Pons (tissue), 1 donor: ENCODE measurements around the gene MAGIX.
"Not testable (repeated sequence)": the region's sequence is repeated elsewhere in the genome, so short reads cannot be mapped to it uniquely, and the experiment has no call there.

ENCODE experiments used
- DNase-seq: peaks from one replicate; pipeline ENCODE4 v3.0.0-alpha.2; 2016; ENCODE audit warnings: low spot score

Gene MAGIX

DNA sequence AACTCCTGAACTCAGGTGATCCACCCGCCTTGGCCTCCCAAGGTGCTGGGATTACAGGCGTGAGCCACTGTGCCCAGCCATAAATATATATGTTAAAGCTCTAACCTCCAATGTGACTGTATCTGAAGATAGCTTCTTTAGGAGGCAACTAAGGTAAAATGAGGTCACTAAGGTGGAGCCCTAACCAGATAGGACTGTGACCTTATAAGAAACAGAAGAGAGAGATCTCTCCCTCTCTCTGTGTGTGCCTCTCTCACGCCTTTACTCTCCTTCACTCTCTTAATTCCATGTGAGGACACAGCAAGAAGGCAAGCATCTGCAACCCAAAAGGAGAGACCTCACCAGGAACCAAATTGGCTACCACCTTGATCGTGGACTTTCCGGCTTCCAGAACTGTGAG lies 926 bp upstream of the MAGIX start:
- DNase-seq: no peak

DNA sequence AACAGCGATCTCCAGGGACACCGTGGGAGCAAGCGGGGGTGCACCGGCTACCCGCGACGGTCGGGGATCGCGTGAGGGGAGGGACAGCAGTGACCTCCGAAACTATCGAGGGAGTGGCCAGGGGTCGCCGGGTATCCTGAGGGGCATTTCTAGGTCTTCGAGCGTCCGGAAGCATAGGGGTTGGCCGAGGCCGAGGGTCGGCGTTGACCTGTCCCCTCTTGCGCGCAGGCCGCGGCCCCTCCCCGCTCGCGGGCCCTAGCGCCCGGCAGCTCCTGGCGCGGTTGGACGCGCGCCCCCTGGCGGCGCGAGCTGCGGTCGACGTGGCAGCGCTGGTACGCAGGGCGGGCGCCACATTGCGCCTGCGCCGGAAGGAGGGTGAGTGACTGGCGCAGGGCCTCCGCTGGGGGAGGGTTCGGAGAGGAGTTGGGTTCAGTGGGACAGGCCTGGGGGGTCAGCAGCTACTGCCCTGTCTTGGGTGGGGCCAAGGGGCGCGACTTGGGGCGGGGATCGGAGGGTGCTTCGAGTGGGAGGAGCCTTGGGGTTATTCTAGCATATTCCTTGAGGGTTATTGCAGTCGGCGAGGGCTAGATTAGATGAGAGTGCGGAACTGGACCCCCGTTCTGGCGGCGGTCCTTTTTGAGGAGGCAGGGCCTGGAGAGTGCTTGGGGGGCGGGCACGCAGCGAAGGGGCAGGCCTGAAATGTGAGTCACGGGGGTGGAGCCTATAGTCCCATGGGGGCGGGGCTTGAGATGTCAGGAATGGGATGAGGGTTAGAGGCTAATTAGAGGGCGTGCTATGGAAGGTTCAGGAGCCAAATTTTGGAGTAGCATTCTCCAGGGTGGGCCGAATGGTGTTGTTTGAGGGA lies 1.2 kb downstream of the MAGIX start:
- DNase-seq: peak; percentile 88

DNA sequence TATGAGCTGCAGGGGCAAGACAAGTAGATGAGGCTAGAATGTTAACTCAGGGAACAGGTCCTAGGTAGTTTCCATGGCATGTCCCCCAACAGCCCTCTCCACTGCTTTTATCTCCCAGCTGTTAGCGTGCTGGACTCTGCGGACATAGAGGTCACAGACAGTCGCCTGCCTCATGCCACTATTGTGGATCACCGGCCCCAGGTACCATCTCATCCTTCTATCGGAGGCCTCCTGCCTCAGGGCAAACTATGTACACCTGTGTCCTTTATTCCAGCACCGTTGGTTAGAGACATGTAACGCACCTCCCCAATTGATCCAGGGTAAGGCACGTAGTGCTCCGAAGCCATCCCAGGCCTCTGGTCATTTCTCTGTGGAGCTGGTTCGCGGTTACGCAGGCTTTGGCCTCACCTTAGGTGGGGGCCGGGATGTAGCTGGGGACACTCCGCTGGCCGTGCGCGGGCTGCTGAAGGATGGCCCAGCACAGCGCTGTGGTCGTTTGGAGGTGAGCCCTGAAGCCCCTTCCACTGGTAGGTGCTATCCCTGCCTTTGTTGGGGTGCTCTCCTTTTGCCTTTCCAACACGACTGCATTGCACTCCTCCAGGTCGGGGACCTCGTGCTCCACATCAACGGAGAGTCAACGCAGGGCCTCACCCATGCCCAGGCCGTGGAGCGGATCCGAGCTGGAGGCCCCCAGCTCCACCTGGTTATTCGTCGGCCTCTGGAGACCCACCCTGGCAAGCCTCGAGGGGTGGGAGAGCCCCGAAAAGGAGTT lies 2.2 kb downstream of the MAGIX start:
- no peak for DNase-seq

DNA sequence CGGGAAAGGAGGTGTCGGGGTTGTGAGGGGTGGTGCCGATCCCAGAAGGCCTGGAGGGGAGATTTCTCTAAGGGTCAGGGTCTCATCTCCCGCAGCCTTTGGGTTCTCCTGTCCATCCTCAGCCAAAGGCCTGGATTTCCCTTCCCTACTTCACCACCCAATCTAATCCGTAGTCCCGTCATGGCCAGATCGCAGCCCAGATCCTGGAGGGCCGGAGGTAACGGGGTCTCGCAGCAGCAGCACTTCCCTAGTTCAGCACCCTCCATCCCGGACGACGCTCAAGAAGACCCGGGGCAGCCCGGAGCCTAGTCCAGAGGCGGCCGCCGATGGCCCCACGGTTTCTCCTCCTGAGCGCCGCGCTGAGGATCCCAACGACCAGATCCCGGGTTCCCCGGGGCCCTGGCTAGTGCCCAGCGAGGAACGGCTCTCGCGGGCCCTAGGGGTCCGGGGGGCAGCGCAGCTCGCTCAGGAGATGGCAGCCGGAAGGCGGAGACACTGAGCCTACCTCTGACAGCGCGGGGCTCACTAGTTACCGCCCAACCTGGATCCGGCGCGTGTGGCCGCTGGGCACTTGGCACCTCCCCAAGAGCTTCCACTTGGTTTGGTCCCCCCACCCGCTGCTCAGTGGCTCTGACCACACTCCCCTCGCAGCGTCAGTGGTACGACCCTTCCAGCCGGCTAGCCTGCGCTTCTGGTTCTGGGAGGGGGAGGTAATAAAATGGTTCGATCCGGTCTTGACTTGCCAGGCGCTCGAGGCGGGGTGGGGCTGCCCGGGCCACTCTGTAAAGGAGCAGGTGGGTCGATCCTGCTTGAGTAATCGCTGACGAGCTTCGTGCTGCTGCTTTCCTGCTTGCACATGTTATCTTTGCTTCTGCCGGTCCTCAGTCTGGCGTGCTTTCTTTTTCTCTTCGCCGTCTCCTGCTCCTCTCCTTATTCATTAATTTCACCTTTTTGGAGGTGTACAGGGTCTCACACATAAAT lies 3.6 kb downstream of the MAGIX start:
- peak; percentile 49 for DNase-seq

DNA sequence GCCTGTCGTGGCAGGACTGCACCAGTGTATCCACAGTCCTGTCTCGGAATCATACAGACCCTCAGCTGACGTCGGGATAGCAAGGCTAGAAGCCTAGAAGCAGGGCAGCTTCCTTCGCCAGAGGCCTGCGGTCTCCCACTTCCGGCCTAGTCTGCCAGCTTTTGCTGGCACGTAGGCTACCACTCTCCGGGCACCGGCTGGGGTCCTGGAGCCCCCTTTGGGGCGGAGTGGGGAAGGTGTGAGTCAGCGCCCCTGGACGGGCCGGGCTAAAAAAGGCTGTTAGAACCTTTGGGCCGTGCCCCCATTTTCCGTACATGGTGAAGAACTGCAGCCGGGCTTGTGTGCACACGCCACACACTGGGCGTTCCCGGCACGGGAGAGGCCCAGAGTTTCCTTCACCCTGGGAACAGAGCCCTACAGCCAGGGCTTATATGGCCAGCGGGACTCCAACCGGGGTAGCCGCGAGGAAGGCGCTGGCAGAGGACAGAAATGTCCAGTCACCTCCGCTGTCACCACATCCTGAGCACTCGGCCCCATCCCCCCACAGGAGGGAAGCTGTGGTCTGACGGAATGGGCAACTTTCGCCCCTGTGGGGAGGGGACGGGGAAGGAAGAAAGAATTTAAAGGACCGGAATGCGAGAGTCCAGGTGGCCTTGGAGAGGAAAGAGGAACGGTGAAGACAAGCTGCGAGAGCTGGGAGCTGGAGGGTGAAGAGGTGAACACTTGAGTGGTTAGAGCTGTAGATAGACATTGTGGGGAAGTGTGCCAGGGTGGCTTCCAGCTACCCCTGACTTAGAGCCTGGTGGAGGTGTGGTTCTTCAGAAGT lies 4.6 kb downstream of the MAGIX start:
- DNase-seq: peak; percentile 35

DNA sequence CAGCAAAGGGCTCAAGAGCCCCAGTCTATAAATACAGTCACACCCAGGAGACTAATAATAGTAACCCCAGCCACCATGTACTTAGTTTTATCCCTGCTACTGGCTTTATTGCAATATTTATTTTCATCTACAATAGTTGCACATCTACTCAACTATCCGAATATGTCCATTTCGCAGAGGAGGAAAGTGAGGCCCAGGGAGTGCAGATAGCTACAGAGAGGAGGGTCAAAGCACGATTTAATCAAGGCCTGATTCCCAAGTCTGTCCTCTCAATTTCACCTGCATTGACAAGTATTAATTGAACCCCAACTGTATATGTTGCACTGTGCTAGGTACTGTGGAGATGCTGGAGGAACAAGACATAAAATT lies 5.2 kb downstream of the MAGIX start:
- no peak for DNase-seq

DNA sequence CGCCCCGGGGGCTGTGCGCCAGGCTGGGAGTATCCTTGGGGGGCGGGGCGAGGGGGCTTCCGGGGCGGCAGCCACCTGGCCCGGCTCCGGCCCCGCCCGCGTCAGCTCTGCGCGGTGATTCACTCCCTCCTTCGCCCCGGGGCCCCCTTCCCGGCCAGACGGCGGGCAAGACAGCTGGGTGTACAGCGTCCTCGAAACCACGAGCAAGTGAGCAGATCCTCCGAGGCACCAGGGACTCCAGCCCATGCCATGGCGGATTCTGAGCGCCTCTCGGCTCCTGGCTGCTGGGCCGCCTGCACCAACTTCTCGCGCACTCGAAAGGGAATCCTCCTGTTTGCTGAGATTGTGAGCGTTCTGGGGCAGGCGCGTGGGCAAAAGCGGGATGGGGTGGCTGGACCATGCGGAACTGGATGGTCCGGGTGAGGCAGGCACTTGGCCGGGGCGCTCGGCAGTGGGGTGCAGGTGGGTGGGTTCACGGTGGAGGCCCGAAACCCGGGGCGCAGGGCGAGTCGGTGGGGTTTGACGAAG lies 9.3 kb downstream of the MAGIX start, which contains the start of gene PLP2:
Gene PLP2, plus strand, starts transcription at position 147 of the 528 bp plus-strand sequence. Its CDS starts 103 bp downstream, at position 250.
- no peak for DNase-seq

DNA sequence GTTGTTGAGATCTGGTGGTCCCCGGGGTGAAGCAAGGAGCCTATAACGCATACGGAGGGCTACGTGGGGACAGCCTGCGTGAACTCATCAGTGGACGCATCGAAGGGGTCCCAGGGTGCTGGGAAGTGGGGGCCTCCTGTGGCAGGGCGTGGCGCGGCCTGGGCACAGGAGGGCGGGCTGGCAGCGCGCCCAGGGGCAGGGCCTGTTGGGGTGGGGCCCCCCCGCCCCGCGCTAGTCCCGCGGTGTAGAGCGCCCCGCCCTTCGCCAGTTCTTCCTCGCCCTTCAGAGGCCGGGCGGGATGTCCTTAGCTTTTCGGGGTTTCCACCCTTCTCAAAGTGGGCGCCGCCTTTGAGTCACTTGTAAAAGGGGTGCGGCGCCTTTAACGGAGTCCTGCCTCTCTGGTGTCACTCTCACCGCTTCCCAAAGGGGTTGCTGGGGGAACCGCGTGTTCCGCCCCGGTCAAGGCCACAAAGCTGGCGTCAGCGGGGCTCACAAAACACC lies 9.8 kb downstream of the MAGIX start:
- no peak for DNase-seq

DNA sequence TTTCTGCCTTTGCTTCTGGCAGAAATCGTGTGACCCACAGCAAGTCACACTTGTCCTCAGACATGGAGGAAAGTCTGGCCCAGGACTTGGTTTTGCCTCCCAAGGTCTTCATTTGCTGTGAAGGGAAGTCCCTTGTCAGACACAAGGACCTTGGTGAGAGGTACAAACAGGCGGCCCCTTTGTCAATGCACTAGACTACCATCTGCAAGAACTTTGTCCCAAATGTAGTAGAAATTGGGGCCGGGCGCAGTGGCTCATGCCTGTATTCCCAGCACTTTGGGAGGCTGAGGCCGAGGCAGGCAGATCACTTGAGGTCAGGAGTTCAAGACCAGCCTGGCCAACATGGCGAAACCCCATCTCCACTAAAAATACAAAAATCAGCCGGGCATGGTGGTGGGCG lies 11.0 kb downstream of the MAGIX start:
- DNase-seq: not testable (repeated sequence)

DNA sequence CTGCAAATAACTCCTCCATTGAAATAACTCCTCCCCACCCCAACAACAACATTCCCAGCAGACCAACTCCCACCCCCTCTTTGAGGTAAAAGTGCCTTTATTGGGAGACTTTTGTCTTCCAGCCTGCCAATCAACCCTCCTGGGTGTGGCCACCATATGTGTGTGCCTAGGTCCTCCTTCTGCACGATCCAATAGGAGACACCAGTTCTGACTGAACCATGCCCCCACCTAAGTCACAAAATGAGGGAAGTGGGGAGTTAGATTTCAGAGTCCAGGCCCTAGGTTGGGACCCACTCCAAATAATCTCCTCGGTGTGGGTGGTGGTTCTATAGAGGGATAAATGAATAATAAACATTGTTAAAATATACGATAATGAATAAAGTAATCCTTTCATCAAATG lies 12.2 kb downstream of the MAGIX start:
- no peak for DNase-seq

DNA sequence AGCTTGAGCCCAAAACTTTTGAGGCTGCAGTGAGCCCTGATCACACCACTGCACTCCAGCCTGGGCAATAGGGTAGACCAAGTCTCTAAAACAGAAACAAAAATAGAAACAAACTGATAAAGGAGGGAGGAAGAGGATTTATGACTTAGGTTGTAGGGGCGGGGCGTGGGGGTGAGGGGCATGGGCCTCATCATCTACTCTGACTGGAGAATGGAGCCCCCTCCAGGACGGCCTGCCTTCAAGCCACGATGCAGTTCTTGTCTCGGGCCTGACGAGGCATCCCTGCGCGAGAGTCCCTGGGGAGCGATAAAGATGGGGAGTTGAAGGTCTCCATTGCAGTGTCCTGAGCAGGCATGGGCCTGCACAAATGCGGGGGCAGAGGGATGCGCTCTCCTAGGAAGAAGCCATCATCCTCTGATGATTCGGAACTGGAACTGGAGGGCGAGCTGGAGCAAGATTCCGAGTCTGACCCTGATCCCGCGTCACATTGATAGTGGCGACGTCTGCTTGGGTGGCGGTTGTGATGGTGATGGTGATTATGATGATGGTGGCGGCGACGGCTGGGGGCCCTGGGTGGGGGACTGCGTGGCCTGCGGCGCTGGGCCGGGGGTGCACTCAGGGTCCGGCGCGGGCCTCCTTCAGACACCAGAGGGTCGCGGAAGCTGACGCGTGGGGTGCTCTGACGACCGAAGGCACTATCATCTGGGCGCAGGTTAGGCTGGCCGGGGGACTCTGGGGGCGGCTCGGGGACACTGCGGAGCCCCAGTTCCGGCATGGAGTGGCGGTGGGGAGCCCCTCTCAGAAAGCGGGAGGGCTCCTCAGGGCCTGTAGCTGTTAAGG lies 13.1 kb downstream of the MAGIX start:
- DNase-seq: no peak

DNA sequence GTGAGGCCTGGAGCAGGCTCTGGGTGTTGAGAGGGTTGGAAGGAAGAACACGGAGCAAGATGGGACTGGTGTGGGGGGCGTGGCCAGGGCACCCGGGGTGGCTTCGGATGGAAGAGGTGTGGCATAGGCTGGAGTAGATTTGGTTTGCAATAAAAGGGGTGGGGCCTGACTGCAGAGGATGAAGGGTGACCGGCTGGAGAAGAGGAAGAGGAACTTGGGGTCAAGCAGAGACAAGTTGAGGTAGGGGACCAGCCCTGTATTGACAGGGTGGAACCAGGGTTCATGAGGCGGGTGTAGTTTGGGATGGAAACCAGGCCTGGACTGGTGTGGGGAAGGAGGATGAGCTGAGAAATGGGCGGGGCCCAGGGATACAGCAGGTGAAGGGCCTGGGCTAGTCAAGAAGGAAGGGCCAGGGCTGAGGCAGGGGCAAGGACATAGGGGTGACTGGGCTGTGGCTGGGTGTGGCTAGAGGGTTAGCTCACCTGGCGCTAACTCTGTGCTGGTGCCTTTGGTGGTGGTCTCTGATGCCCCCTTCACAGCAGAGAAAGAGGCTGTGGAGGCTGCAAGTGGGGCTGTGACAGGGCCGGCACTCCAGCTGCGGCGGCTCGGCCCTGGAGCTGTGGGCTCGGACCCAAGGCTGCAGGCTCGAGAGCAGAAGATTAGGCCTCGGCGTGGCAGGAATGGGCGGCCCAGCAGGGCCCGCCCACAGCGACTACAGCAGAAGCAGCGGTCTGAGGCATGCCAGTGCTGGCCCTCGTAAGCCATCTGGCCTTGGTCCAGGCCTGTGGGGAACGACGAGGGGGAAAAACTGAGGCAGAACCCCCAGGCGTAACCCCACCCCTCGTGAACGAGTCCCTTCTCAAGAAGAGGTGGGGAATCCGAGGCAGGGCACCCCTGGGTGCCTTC lies 14.1 kb downstream of the MAGIX start:
- no peak for DNase-seq

DNA sequence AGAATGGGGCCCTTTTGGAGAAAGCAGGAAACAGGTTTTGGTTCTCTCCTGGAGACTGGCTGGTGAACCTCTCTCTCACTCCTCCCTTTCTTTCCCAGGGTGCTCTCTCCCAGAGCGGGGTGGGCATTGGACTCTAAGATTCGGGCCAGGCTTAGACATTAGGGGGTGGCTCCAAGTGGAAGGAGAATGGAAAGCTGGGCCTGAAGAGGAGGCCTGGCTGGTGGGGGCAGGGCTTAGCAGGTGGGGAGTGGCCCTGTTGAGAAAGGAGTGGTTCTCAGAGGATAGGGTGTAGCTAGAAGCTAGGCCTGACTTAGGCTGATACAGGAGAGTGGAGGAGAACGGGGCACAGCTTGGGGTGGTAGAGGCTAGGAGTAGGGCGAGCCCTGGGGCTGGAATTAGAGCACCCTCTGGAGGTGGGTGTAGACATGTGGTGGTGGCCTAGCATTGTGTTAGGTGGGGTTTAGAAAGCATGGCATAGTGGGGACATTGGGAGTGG lies 14.8 kb downstream of the MAGIX start:
- DNase-seq: no peak

DNA sequence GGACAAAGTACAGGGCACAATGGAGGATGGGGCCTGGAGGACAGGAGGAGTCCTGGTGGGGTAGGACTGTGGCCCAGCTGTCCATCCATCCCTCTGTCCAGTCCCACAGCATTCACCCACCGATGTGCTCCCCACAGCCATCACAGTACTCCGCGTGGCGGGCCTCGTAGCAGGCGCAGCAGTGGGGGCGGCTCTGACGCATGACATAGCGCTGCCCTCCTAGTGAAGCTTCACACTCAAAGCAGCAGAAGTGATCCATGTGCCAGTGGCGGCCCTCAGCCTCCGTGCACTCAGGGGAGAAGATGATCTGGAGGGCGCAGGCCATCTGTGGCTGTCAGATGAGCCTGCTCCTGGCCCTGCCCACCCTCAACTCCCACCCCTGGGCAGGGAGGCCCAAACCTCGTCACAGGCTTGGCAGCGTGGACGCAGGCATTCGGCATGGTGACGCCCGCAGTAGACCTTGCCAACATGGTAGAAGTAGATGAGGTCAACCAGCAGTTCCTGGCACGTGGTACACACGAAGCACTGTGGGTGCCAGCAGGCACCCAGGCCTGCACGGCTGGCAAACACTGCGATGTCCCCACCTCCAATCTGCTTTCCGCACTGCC lies 15.4 kb downstream of the MAGIX start:
- DNase-seq: no peak

DNA sequence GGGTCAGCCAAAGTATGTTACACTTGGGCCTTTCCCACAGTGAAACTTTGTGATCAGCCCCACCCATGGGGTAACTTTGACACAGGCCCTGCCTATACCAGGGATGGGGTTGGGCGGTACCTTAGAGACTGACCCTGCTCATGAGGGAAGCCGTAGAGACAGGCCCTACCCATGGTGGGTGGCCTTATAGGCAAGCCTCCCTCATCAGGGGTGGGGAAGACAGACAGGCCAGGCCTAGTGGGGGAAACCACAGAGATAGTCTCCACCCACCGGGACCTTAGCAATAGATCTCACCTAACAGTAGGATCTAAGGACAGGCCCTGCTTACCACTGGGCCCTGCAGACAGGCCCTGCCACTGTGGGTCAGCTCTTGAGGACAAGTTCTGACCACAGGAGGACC lies 16.0 kb downstream of the MAGIX start:
- DNase-seq: no peak

DNA sequence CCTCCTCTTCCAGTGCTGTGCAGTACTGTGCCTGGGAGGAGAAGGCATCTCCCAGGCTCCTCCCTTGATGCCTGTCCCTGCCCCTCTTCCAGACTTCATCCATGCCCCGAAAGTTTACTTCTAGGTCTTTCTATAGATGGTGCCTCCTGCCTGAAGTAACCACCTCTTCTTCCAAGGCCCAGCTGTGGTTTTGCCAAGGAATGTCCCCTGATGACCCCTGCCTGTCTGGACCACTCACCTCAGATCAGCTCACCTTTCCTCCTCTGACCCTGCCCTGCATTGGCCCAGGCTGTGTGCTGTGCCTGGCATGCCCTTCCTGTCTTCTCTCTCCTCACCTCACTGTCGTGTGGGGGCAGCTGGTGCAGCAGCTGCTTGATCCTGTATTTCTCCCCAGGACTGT lies 16.8 kb downstream of the MAGIX start:
- DNase-seq: no peak

DNA sequence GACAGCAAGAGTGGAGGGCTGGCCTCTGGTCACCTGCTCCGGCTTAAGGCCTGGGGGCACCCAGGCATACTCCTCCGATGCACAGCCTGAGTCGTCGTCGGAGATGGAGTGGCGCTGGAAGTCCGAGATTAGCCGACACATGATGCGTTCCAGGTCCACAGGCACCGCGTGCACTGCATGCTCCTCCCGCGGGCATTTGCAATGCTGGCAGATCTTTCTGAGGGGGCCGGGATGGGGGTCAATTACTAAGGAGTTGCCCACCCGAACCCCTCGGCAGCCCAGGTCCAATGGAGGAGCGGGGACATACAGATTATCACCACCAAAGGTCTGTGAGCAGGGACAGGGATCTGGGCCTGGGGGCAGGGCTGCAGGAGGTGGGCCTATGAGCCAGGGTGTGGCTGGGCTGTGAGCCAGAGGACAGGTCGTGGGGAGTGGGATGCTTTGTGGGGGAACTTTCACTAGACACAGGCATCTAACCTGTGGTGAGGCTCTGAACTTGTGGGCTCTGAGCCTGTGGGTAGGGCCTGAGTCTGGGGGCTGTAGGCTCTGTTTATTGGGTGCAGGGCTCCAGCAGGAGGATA lies 21.2 kb downstream of the MAGIX start:
- no peak for DNase-seq
